ENCODE results near the gene RNF8.
"Not testable (repeated sequence)": the region's sequence is repeated elsewhere in the genome, so short reads cannot be mapped to it uniquely, and the experiment has no call there.

RNF8 gene

GRCh38 chr6:37435373-37435772, 81.6 kb downstream of the RNF8 start:
- TF ChIP-seq CTCF (IDR thresholded peaks at IDR 0.05; ENCODE audit: low read length, missing control alignments) = no peak
- no peak overlapping the region for H3K4me3 ChIP-seq (replicated peaks; ENCODE audit: low read depth, low read length)
- no peak for DNase-seq (ENCODE audit: low read depth)

GRCh38 chr6:37435816-37436215, 82.0 kb downstream of the RNF8 start:
- no peak for DNase-seq (ENCODE audit: low read depth)
- no peak overlapping the region for H3K4me3 ChIP-seq (replicated peaks; ENCODE audit: low read depth, low read length)
- no peak for TF ChIP-seq CTCF (IDR thresholded peaks at IDR 0.05; ENCODE audit: low read length, missing control alignments)

- H3K4me3 ChIP-seq (replicated peaks; ENCODE audit: low read depth, low read length) = no peak overlapping the region
- no peak for TF ChIP-seq CTCF (IDR thresholded peaks at IDR 0.05; ENCODE audit: low read length, missing control alignments)
- DNase-seq (ENCODE audit: low read depth) = no peak
These were observed 85.1 kb downstream of the RNF8 start for GRCh38 chr6:37438930-37439329.

- no peak for TF ChIP-seq CTCF (IDR thresholded peaks at IDR 0.05; ENCODE audit: low read length, missing control alignments)
- DNase-seq (ENCODE audit: low read depth) = no peak
- H3K4me3 ChIP-seq (replicated peaks; ENCODE audit: low read depth, low read length) = no peak overlapping the region
These were observed 87.9 kb downstream of the RNF8 start for GRCh38 chr6:37441651-37442050.

- no peak for TF ChIP-seq CTCF (IDR thresholded peaks at IDR 0.05; ENCODE audit: low read length, missing control alignments)
- H3K4me3 ChIP-seq (replicated peaks; ENCODE audit: low read depth, low read length) = no peak overlapping the region
- no peak for DNase-seq (ENCODE audit: low read depth)
These were observed 88.8 kb downstream of the RNF8 start for GRCh38 chr6:37442416-37443215.

GRCh38 chr6:37443216-37443542, 89.4 kb downstream of the RNF8 start:
- H3K4me3 ChIP-seq (replicated peaks; ENCODE audit: low read depth, low read length); DNase-seq (ENCODE audit: low read depth): not testable (repeated sequence)

All from fibroblast of pulmonary artery (primary cell).